SK-N-SH (cell line): ENCODE results near the gene PLA2G2F.

Source experiments
- EP300 ChIP-seq, 2 experiments: IDR thresholded peaks; 2 replicates each; pipeline versions ENCODE4 v1.4.0 to v1.6.1; 2012; ENCODE audit warnings: borderline replicate concordance in 1 of 2, low read depth in 1 of 2, low read length in 1 of 2
- GABPA ChIP-seq: IDR thresholded peaks from 2 replicates; pipeline ENCODE4 v1.4.0; 2012; ENCODE audit warnings: low read depth, mild to moderate bottlenecking
- NFIC ChIP-seq: IDR thresholded peaks from 2 replicates; pipeline ENCODE4 v1.4.0; 2012; ENCODE audit warnings: borderline replicate concordance
- POLR2AphosphoS5 ChIP-seq: IDR thresholded peaks from 2 replicates; pipeline ENCODE4 v1.6.1; 2012; ENCODE audit warnings: low read depth, low read length
- RFX5 ChIP-seq: IDR thresholded peaks from 2 replicates; pipeline ENCODE4 v1.6.1; 2012; ENCODE audit warnings: mild to moderate bottlenecking, improper control_type of control experiment, low read length
- TF ChIP-seq, protein P1 (sequence below): fragments of 200-600 bp; sonication (generic); IDR thresholded peaks from 2 replicates; pipeline ENCODE4 v1.6.1; 2017; ENCODE audit warnings: antibody characterized with exemption, mild to moderate bottlenecking, moderate library complexity

DNA sequence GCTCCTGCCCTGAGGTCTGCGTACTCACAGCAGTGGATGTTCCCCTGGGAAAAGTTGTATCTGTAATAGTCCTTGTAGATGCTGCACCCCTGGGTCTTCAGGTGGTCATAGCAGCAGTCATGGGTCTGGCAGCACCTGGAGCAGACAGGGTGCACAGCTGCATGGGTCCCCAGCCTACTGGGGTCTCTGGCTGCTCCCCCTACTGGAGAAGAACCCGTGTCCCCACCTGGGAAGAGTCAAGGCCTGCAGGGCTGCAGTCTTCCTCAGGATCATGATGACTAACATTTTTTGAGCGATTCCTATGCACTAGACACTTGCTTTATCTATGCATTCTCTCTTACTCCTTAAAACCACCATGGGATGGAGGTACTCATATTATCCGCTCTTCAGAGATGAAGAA is 23.6 kb upstream of the PLA2G2F start:
- TF ChIP-seq NFIC (no peak), POLR2AphosphoS5 (no peak), RFX5 (no peak), GABPA (no peak), EP300 (IDR thresholded peaks at IDR 0.05; ENCODE audit: borderline replicate concordance in 1 of 2, low read depth in 1 of 2, low read length in 1 of 2) (no peak)
- TF ChIP-seq, protein P1, sequence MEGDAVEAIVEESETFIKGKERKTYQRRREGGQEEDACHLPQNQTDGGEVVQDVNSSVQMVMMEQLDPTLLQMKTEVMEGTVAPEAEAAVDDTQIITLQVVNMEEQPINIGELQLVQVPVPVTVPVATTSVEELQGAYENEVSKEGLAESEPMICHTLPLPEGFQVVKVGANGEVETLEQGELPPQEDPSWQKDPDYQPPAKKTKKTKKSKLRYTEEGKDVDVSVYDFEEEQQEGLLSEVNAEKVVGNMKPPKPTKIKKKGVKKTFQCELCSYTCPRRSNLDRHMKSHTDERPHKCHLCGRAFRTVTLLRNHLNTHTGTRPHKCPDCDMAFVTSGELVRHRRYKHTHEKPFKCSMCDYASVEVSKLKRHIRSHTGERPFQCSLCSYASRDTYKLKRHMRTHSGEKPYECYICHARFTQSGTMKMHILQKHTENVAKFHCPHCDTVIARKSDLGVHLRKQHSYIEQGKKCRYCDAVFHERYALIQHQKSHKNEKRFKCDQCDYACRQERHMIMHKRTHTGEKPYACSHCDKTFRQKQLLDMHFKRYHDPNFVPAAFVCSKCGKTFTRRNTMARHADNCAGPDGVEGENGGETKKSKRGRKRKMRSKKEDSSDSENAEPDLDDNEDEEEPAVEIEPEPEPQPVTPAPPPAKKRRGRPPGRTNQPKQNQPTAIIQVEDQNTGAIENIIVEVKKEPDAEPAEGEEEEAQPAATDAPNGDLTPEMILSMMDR = no peak
